Calu3 (cell line): ENCODE data around the gene ADARB1. TPM values are rescaled to one million over a fixed set of nuclear protein-coding genes. Genes with fewer than 3 reads are reported as not detected.

Source experiments
- BruUV-seq: library from RNA; stranded (reverse); fragments of 400-500 nt; replicated peaks from 2 replicates; lab custom pipeline; 2021; lab: Mats Ljungman, UMichigan
- CTCF ChIA-PET: fragments of 300-600 bp; sonication (Branson Sonifier 250); formaldehyde crosslinking; loops from one replicate; lab custom pipeline; 2022; ENCODE audit warnings: antibody characterized with exemption; lab: Charles Lee
- DNase-seq: peaks from one replicate; pipeline ENCODE4 v3.0.0; 2022
- H3K27ac Mint-ChIP-seq: one replicate; pipeline ENCODE4 v1.8.0; 2022; ENCODE audit warnings: mixed read lengths; ENCODE audit not compliant: unreplicated experiment
- H3K27me3 Mint-ChIP-seq: one replicate; pipeline ENCODE4 v1.8.0; 2022; ENCODE audit warnings: mixed read lengths; ENCODE audit not compliant: unreplicated experiment
- H3K36me3 Mint-ChIP-seq: one replicate; pipeline ENCODE4 v1.8.0; 2022; ENCODE audit warnings: mild to moderate bottlenecking, moderate library complexity, mixed read lengths; ENCODE audit not compliant: insufficient read depth, unreplicated experiment
- H3K4me1 Mint-ChIP-seq: one replicate; pipeline ENCODE4 v1.8.0; 2022; ENCODE audit warnings: mild to moderate bottlenecking, low read depth, mixed read lengths; ENCODE audit not compliant: unreplicated experiment
- H3K4me3 Mint-ChIP-seq: one replicate; pipeline ENCODE4 v1.8.0; 2022; ENCODE audit warnings: mild to moderate bottlenecking, low read depth, moderate library complexity, mixed read lengths; ENCODE audit not compliant: unreplicated experiment
- H3K9me3 Mint-ChIP-seq: one replicate; pipeline ENCODE4 v1.8.0; 2022; ENCODE audit warnings: low read depth, mixed read lengths; ENCODE audit not compliant: unreplicated experiment
- intact Hi-C: fragments of 100-400 bp; cut with micrococcal nuclease; formaldehyde crosslinking; loops from one replicate; pipeline ENCODE4 v1.10.0; 2022; ENCODE audit not compliant: unreplicated experiment
- total RNA-seq: library from RNA; stranded (reverse); gene quantifications from 2 replicates; pipeline ENCODE4 v1.2.3, GENCODE V29; 2022
- TF ChIP-seq, protein P1 (sequence below): fragments of 200-600 bp; IDR thresholded peaks from one replicate; pipeline ENCODE4 v1.8.0; 2022; ENCODE audit warnings: antibody characterized with exemption; ENCODE audit not compliant: unreplicated experiment

ADARB1 gene
- total RNA-seq, 1 experiment from 2014 or later: 2.8 TPM

- no TSS peak for BruUV-seq
- TF ChIP-seq, protein P1, sequence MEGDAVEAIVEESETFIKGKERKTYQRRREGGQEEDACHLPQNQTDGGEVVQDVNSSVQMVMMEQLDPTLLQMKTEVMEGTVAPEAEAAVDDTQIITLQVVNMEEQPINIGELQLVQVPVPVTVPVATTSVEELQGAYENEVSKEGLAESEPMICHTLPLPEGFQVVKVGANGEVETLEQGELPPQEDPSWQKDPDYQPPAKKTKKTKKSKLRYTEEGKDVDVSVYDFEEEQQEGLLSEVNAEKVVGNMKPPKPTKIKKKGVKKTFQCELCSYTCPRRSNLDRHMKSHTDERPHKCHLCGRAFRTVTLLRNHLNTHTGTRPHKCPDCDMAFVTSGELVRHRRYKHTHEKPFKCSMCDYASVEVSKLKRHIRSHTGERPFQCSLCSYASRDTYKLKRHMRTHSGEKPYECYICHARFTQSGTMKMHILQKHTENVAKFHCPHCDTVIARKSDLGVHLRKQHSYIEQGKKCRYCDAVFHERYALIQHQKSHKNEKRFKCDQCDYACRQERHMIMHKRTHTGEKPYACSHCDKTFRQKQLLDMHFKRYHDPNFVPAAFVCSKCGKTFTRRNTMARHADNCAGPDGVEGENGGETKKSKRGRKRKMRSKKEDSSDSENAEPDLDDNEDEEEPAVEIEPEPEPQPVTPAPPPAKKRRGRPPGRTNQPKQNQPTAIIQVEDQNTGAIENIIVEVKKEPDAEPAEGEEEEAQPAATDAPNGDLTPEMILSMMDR: no peak
- DNase-seq: no peak
Measured at GRCh38 chr21:45111703-45112102, 37.3 kb downstream of the ADARB1 start.

GRCh38 chr21:45112371-45112770, 38.0 kb downstream of the ADARB1 start:
- H3K27ac Mint-ChIP-seq: no peak overlapping the region
- CTCF ChIA-PET: no interaction called here
- DNase-seq: no peak
- BruUV-seq: no TSS peak
- no peaks in the 10 kb centered on the region for H3K4me1 Mint-ChIP-seq
- H3K27me3 Mint-ChIP-seq: peaks cover 24% of the 10 kb centered on the region
- TF ChIP-seq, protein P1: no peak
- no peaks in the 10 kb centered on the region for H3K36me3 Mint-ChIP-seq
- intact Hi-C loops: no loop called here
- H3K9me3 Mint-ChIP-seq: no peaks in the 10 kb centered on the region
- H3K4me3 Mint-ChIP-seq: no peak overlapping the region

More at GRCh38 chr21:45111703-45112102, 37.3 kb downstream of the ADARB1 start:
- Mint-ChIP-seq H3K27me3 (peaks cover 24% of the 10 kb centered on the region), H3K36me3 (no peaks in the 10 kb centered on the region), H3K27ac (no peak overlapping the region), H3K4me1 (no peaks in the 10 kb centered on the region), H3K4me3 (no peak overlapping the region), H3K9me3 (no peaks in the 10 kb centered on the region)
- CTCF ChIA-PET: no interaction called here
- intact Hi-C loops: no loop called here

DNA sequence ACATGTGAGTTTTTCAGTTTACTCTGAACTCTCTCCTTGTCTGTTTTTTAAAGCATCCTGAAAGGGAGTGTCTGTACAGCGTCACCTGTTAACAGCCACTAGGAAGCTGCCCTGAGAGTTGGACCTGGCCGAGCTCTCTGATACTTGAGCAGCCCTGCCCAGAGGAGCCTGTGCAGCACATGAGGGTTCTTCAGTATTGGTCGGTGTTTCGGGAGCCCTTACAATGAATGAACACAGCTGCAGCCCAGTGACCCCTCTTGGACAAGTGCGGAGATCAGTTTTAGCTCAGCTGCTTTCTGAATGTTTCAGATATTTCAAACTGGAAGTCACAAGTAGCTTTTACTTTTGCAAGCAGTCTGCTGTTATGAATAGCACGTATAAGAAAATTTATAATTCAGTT, 39.2 kb downstream of the ADARB1 start:
- Mint-ChIP-seq H3K4me1 (no peaks in the 10 kb centered on the region), H3K36me3 (no peaks in the 10 kb centered on the region), H3K9me3 (no peaks in the 10 kb centered on the region), H3K27me3 (peaks cover 24% of the 10 kb centered on the region), H3K27ac (no peak overlapping the region), H3K4me3 (no peak overlapping the region)
- BruUV-seq: no TSS peak
- intact Hi-C loops: no loop called here
- CTCF ChIA-PET: no interaction called here
- TF ChIP-seq, protein P1: no peak
- no peak for DNase-seq

DNA sequence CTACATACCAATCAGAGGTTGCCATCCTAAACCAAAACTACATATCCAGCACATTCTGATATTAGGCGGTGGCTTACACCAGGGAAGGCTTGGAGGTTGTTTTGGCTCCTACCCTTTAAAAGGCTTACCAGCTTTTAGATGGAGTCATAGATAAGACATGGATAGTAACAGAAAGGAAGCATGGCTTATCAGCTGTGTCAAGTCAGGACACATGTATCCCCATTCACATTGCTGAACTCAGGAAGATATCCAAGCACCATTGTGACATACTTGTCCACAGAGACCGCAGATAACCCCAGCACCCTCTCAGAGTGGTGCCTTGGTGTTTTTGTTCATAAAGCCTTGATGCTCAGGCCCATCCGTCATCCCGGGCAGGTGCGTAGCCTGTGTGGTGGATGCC, 39.7 kb downstream of the ADARB1 start:
- CTCF ChIA-PET: no interaction called here
- Mint-ChIP-seq H3K36me3 (no peaks in the 10 kb centered on the region), H3K27ac (no peak overlapping the region), H3K4me3 (no peak overlapping the region), H3K4me1 (no peaks in the 10 kb centered on the region), H3K27me3 (peaks cover 24% of the 10 kb centered on the region), H3K9me3 (no peaks in the 10 kb centered on the region)
- BruUV-seq: no TSS peak
- TF ChIP-seq, protein P1: no peak
- DNase-seq: no peak
- intact Hi-C loops: no loop called here
